K562 (cell line): ENCODE results near the gene C1QL3. TPM values are rescaled to one million over a fixed set of nuclear protein-coding genes. Genes with fewer than 3 reads are reported as not detected.

ENCODE experiments used
- ATAC-seq: fragments of 200-7000 bp; cut with Tn5 transposase; 3 replicates; pipeline ENCODE4 v1.9.1; 2020; ENCODE audit warnings: moderate library complexity
- BruUV-seq: library from RNA; stranded (reverse); fragments of 400-500 nt; replicated peaks from 2 replicates; lab custom pipeline; 2021; lab: Mats Ljungman, UMichigan
- CTCF ChIA-PET: fragments of 300-600 bp; formaldehyde crosslinking; extraction: SDS; loops from one replicate; lab custom pipeline; 2021; ENCODE audit warnings: low intra/inter-chr PET ratio; lab: Yijun Ruan, JAX
- POLR2A ChIA-PET: fragments of 300-600, 350-650 bp; sonication (Branson Sonifier 250); formaldehyde crosslinking; extraction: SDS; loops from one replicate; lab custom pipeline; 2021; ENCODE audit warnings: antibody characterized with exemption, inconsistent platforms; lab: Yijun Ruan, JAX
- DNase-seq, 4 experiments: peaks; one replicate each; pipeline versions ENCODE4 v3.0.0 to v3.0.0-alpha.2; 2011 to 2018; ENCODE audit warnings: low spot score in 3 of 4, mixed read lengths in 3 of 4; ENCODE audit errors: extremely low read depth in 1 of 4
- FAIRE-seq: peaks from 2 replicates; lab custom pipeline; 2011; peaks lifted over from hg19 to GRCh38; lab: Jason Lieb, UNC
- H2AFZ ChIP-seq: 2 replicates; pipeline ENCODE4 v1.6.0; 2011; ENCODE audit warnings: low read depth, low read length, control low read depth, inconsistent platforms
- H3K27ac ChIP-seq: fragments of 200-600 bp; 3 replicates; pipeline ENCODE4 v1.8.0; 2011; ENCODE audit warnings: low read depth, mild to moderate bottlenecking, control low read depth, inconsistent platforms, low read length, moderate library complexity, mixed read lengths; ENCODE audit errors: extremely low read depth
- H3K27me3 ChIP-seq, 2 experiments: fragments of 300-600 bp in 1 of 2; 2 replicates in 1 of 2; 3 replicates in 1 of 2; pipeline versions ENCODE4 v1.6.0 to v1.8.0; 2011; ENCODE audit warnings: inconsistent platforms in 2 of 2, low read length in 2 of 2, mild to moderate bottlenecking in 1 of 2, mixed read lengths in 1 of 2, moderate library complexity in 1 of 2; ENCODE audit not compliant: control insufficient read depth in 2 of 2, insufficient read depth in 2 of 2
- H3K36me3 ChIP-seq: fragments of 300-600 bp; 3 replicates; pipeline ENCODE4 v1.8.0; 2011; ENCODE audit warnings: mild to moderate bottlenecking, low read length, inconsistent platforms; ENCODE audit not compliant: control insufficient read depth, insufficient read depth
- H3K4me1 ChIP-seq, 2 experiments: fragments of 200-600 bp in 1 of 2; replicated peaks in 1 of 2; 2 replicates in 1 of 2; 3 replicates in 1 of 2; pipeline versions ENCODE4 v1.5.1 to v1.8.0; 2011; ENCODE audit warnings: inconsistent platforms in 2 of 2, low read length in 2 of 2, mild to moderate bottlenecking in 1 of 2, mixed read lengths in 1 of 2, moderate library complexity in 1 of 2; ENCODE audit not compliant: control insufficient read depth in 2 of 2, insufficient read depth in 2 of 2
- H3K4me2 ChIP-seq: 2 replicates; pipeline ENCODE4 v1.6.1; 2011; ENCODE audit warnings: low read length, control low read depth, inconsistent platforms, mixed read lengths; ENCODE audit not compliant: insufficient read depth
- H3K4me3 ChIP-seq: fragments of 200-600 bp; sonication (generic), shearing (Covaris generic); 2 replicates; pipeline ENCODE4 v1.5.1; 2016; ENCODE audit warnings: control low read depth, inconsistent platforms
- H3K79me2 ChIP-seq: fragments of 200-600 bp; 3 replicates; pipeline ENCODE4 v1.8.0; 2011; ENCODE audit warnings: low read length, inconsistent platforms; ENCODE audit not compliant: control insufficient read depth, insufficient read depth
- H3K9ac ChIP-seq, 2 experiments: 2 replicates each; pipeline versions ENCODE4 v1.6.0 to v1.6.1; 2011; ENCODE audit warnings: low read depth in 2 of 2, low read length in 2 of 2, control low read depth in 1 of 2, inconsistent platforms in 1 of 2, mild to moderate bottlenecking in 1 of 2, mixed read lengths in 1 of 2; ENCODE audit not compliant: insufficient read depth in 1 of 2
- H3K9me1 ChIP-seq: one replicate; pipeline ENCODE4 v1.6.0; 2011; ENCODE audit warnings: inconsistent platforms, mild to moderate bottlenecking, low read length, moderate library complexity; ENCODE audit not compliant: control insufficient read depth, insufficient read depth
- H3K9me3 ChIP-seq: replicated peaks from 2 replicates; pipeline ENCODE4 v1.5.1; 2011; ENCODE audit warnings: low read depth, low read length, inconsistent platforms; ENCODE audit not compliant: control insufficient read depth, insufficient read depth
- H4K20me1 ChIP-seq: replicated peaks from 2 replicates; pipeline ENCODE4 v1.6.1; 2011; ENCODE audit warnings: low read length, inconsistent platforms, mixed read lengths; ENCODE audit not compliant: control insufficient read depth, insufficient read depth
- AFF1 ChIP-seq, 2 experiments: fragments of 450-650 bp; IDR thresholded peaks; 2 replicates each; pipeline ENCODE4 v1.6.1; 2018; ENCODE audit warnings: mild to moderate bottlenecking in 2 of 2, low read depth in 1 of 2; ENCODE audit not compliant: partially characterized antibody in 2 of 2
- DMBX1 ChIP-seq: fragments of 250-450 bp; sonication (Bioruptor Pico); IDR thresholded peaks from 2 replicates; pipeline ENCODE4 v1.8.0; 2022; ENCODE audit warnings: inconsistent platforms, mild to moderate bottlenecking, moderate library complexity, borderline replicate concordance
- ELF2 ChIP-seq: fragments of 250-450 bp; sonication (Bioruptor Pico); IDR thresholded peaks from 2 replicates; pipeline ENCODE4 v1.5.0; 2021; ENCODE audit warnings: mild to moderate bottlenecking
- EZH2 ChIP-seq: IDR thresholded peaks from 2 replicates; pipeline ENCODE4 v1.6.1; 2012; ENCODE audit warnings: low read depth, mild to moderate bottlenecking, inconsistent platforms, low read length, borderline replicate concordance
- FOXK2 ChIP-seq, 2 experiments: fragments of 450-650 bp; IDR thresholded peaks in 1 of 2; conservative IDR thresholded peaks in 1 of 2; 2 replicates each; pipeline ENCODE4 v1.6.1; 2016; ENCODE audit warnings: low read depth in 2 of 2, mild to moderate bottlenecking in 1 of 2
- GABPB2 ChIP-seq: fragments of 250-450 bp; sonication (Bioruptor Pico); conservative IDR thresholded peaks from 2 replicates; pipeline ENCODE4 v1.5.1; 2021; ENCODE audit warnings: mild to moderate bottlenecking
- MCM7 ChIP-seq, 2 experiments: fragments of 450-650 bp; IDR thresholded peaks; 2 replicates each; pipeline ENCODE4 v1.6.1; 2016 to 2018
- MTA2 ChIP-seq: fragments of 450-650 bp; IDR thresholded peaks from 2 replicates; pipeline ENCODE4 v1.6.1; 2016; ENCODE audit warnings: low read depth
- NFE2L1 ChIP-seq: fragments of 450-650 bp; IDR thresholded peaks from 2 replicates; pipeline ENCODE4 v1.6.1; 2016; ENCODE audit warnings: missing genetic modification characterization, low read depth, mild to moderate bottlenecking, missing compliant biosample characterization, moderate library complexity, borderline replicate concordance
- NR1H2 ChIP-seq: sonication (generic); formaldehyde crosslinking; IDR thresholded peaks from 2 replicates; pipeline ENCODE4 v1.4.0; 2020; ENCODE audit warnings: mild to moderate bottlenecking, missing genetic modification reagents
- TEAD4 ChIP-seq, 2 experiments: sonication (generic) in 1 of 2; formaldehyde crosslinking in 1 of 2; IDR thresholded peaks; 2 replicates each; pipeline versions ENCODE4 v1.6.1 to v1.8.0; 2012 to 2022; ENCODE audit warnings: borderline replicate concordance in 1 of 2, inconsistent platforms in 1 of 2, low read length in 1 of 2, mild to moderate bottlenecking in 1 of 2, missing genetic modification reagents in 1 of 2
- ZNF121 ChIP-seq: sonication (generic); formaldehyde crosslinking; conservative IDR thresholded peaks from 2 replicates; pipeline ENCODE4 v1.8.0; 2022; ENCODE audit warnings: missing genetic modification reagents
- ZNF354B ChIP-seq: fragments of 250-450 bp; sonication (Bioruptor Pico); IDR thresholded peaks from 2 replicates; pipeline ENCODE4 v1.4.0; 2020
- ZNF398 ChIP-seq: fragments of 250-450 bp; sonication (Bioruptor Pico); IDR thresholded peaks from 2 replicates; pipeline ENCODE4 v1.8.0; 2021; ENCODE audit warnings: moderate library complexity, mild to moderate bottlenecking, inconsistent platforms
- WGBS: fragments of 100-300 bp; shearing (Covaris generic); methylation state at CpG from one replicate; pipeline ENCODE4 v1.1.6; 2016; ENCODE audit warnings: low coverage, mixed read lengths; ENCODE audit not compliant: insufficient coverage; ENCODE audit errors: missing lambda C conversion rate; 5-methylcytosine and 5-hydroxymethylcytosine counted together
- in situ Hi-C: fragments of 300-500 bp; cut with MboI; formaldehyde crosslinking; loops from 4 replicates; pipeline ENCODE4 v1.15.0; 2018; ENCODE audit warnings: inconsistent platforms, mixed read lengths
- intact Hi-C: fragments of 100-400 bp; cut with micrococcal nuclease; formaldehyde crosslinking; loops from 2 replicates; pipeline ENCODE4 v1.14.2; 2022
- polyA plus RNA-seq, 8 experiments: library from polyadenylated mRNA; depleted of rRNA in 4 of 8; stranded (reverse) in 5 of 8; unstranded in 3 of 8; fragments of >200 nt; fragmentation: Nextera tagmentation in 2 of 8; fragmentation: Illumina TruSeq in 1 of 8; extraction: Ambion mirVana in 2 of 8; extraction: Trizol in 1 of 8; gene quantifications; 2 replicates each; pipeline versions ENCODE4 v1.2.1 to v1.2.3, GENCODE V29; 2011 to 2014; ENCODE audit warnings: inconsistent platforms in 1 of 8, missing spikeins in 1 of 8
- total RNA-seq, 7 experiments: library from RNA; depleted of rRNA in 6 of 7; stranded (reverse); fragments of >200 nt in 6 of 7; fragmentation: Illumina TruSeq in 2 of 7; extraction: Trizol in 2 of 7; gene quantifications; 2 replicates each; pipeline versions ENCODE4 v1.2.1 to v1.2.3, GENCODE V29; 2011 to 2021; ENCODE audit warnings: low replicate concordance in 1 of 7
- TF ChIP-seq, protein P1 (sequence below), 3 experiments: IDR thresholded peaks in 2 of 3; conservative IDR thresholded peaks in 1 of 3; 2 replicates each; pipeline ENCODE4 v1.5.1; 2011 to 2012; ENCODE audit warnings: low read length in 3 of 3, mild to moderate bottlenecking in 3 of 3, control low read depth in 2 of 3, improper control_type of control experiment in 1 of 3, inconsistent platforms in 1 of 3, low read depth in 1 of 3, mixed read lengths in 1 of 3, moderate library complexity in 1 of 3; ENCODE audit not compliant: insufficient read depth in 2 of 3

The C1QL3 gene
- total and polyA plus RNA-seq, 9 of the 15 experiments (the other 6 are each of a cell fraction or from before 2014, with no cell fraction given) = 0.28 to 0.37 TPM; not detected in 7

GRCh38 chr10:16536155-16536554 lies 14.5 kb upstream of the C1QL3 start:
- no peak overlapping the region for H3K9ac ChIP-seq
- H3K27me3 ChIP-seq = peaks cover 0 to 12% of the 10 kb centered on the region in 2 experiments; a peak in 4 of 5 replicates
- intact Hi-C loops = no loop called here
- no peaks in the 10 kb centered on the region for H3K4me1 ChIP-seq
- no peaks in the 10 kb centered on the region for H3K9me3 ChIP-seq
- no peak for FAIRE-seq
- no peak overlapping the region for H2AFZ ChIP-seq
- BruUV-seq = no TSS peak
- in situ Hi-C loops = no loop called here
- H3K27ac ChIP-seq = no peak overlapping the region
- no peak overlapping the region for H3K4me2 ChIP-seq
- ChIA-PET POLR2A (interaction anchor here (1.2 kb wide), 1 partner anchor 23 kb away, joined by 3 read pairs; no protein-coding TSS in a partner anchor), CTCF (no interaction called here)
- no peaks in the 10 kb centered on the region for H3K36me3 ChIP-seq
- H3K79me2 ChIP-seq = no peaks in the 10 kb centered on the region
- no peak for ATAC-seq
- no peaks in the 10 kb centered on the region for H3K9me1 ChIP-seq
- H3K4me3 ChIP-seq = no peak overlapping the region
- no peaks in the 10 kb centered on the region for H4K20me1 ChIP-seq
- WGBS = 17% methylated on average over 5 of the region's 5 CpGs
- no peak for DNase-seq
- TF ChIP-seq NFE2L1 (tag) (no peak), AFF1 (IDR thresholded peaks at IDR 0.05; ENCODE audit: low read depth in 1 of 2, partially characterized antibody in 2 of 2) (no peak), NR1H2 (CRISPR knock-in tag) (no peak), MTA2 (no peak), MCM7 (IDR thresholded peaks at IDR 0.05) (no peak), ZNF398 (CRISPR knock-in tag) (no peak), EZH2 (no peak), GABPB2 (CRISPR knock-in tag) (no peak), DMBX1 (CRISPR knock-in tag) (no peak), ELF2 (CRISPR knock-in tag) (no peak), FOXK2 (conservative IDR thresholded peaks at IDR 0.05 in 1 of 2, IDR thresholded peaks at IDR 0.05 in 1 of 2; ENCODE audit: low read depth in 2 of 2) (no peak), ZNF354B (CRISPR knock-in tag) (no peak), ZNF121 (CRISPR knock-in tag) (no peak), TEAD4 (IDR thresholded peaks at IDR 0.05; ENCODE audit: low read length) (no peak), TEAD4 (CRISPR knock-in tag; IDR thresholded peaks at IDR 0.05; ENCODE audit: borderline replicate concordance) (no peak)
- TF ChIP-seq, protein P1, sequence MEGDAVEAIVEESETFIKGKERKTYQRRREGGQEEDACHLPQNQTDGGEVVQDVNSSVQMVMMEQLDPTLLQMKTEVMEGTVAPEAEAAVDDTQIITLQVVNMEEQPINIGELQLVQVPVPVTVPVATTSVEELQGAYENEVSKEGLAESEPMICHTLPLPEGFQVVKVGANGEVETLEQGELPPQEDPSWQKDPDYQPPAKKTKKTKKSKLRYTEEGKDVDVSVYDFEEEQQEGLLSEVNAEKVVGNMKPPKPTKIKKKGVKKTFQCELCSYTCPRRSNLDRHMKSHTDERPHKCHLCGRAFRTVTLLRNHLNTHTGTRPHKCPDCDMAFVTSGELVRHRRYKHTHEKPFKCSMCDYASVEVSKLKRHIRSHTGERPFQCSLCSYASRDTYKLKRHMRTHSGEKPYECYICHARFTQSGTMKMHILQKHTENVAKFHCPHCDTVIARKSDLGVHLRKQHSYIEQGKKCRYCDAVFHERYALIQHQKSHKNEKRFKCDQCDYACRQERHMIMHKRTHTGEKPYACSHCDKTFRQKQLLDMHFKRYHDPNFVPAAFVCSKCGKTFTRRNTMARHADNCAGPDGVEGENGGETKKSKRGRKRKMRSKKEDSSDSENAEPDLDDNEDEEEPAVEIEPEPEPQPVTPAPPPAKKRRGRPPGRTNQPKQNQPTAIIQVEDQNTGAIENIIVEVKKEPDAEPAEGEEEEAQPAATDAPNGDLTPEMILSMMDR (IDR thresholded peaks at IDR 0.05 in 2 of 3, conservative IDR thresholded peaks at IDR 0.05 in 1 of 3; ENCODE audit: insufficient read depth in 2 of 3, low read depth in 1 of 3, low read length in 3 of 3) = no peak
